ENCODE data around the gene METTL1.

The METTL1 gene

DNA sequence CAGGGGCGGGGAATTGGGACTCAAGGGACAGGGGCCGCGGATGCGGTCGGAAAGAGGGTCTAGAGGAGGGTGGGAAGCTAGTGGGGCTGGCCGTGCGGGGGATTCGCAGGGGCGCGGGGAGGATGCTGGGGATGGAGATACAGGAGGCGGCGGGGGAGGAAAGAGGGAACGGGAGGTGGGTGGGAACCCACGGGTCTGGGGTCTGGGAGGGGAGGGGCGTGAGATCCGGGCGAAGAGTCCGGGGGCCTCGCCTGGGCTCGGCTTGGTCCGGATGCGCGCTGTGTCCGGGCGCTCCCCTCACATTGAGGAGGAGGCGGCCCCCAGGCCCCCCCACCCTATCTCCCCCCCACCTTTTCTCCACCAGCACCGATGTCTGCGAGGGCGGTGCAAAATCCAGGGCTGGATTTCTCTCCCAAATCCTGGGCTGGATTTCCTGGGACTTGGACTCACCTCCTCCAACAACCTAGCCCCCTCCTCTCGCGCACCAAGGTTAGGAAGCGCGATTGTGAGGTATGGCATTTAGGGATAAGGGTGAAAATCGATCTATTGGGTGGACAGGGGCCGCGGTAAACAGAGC, 33.2 kb downstream of the METTL1 start, which contains the start of gene AGAP2:
TSS of gene AGAP2 (minus strand) at position 82 of the 577 bp plus-strand sequence. CDS start 496 bp downstream, outside the sequence.
- no peak for DNase-seq (ENCODE audit: low read depth in 4 of 4, low spot score in 1 of 4)

DNA sequence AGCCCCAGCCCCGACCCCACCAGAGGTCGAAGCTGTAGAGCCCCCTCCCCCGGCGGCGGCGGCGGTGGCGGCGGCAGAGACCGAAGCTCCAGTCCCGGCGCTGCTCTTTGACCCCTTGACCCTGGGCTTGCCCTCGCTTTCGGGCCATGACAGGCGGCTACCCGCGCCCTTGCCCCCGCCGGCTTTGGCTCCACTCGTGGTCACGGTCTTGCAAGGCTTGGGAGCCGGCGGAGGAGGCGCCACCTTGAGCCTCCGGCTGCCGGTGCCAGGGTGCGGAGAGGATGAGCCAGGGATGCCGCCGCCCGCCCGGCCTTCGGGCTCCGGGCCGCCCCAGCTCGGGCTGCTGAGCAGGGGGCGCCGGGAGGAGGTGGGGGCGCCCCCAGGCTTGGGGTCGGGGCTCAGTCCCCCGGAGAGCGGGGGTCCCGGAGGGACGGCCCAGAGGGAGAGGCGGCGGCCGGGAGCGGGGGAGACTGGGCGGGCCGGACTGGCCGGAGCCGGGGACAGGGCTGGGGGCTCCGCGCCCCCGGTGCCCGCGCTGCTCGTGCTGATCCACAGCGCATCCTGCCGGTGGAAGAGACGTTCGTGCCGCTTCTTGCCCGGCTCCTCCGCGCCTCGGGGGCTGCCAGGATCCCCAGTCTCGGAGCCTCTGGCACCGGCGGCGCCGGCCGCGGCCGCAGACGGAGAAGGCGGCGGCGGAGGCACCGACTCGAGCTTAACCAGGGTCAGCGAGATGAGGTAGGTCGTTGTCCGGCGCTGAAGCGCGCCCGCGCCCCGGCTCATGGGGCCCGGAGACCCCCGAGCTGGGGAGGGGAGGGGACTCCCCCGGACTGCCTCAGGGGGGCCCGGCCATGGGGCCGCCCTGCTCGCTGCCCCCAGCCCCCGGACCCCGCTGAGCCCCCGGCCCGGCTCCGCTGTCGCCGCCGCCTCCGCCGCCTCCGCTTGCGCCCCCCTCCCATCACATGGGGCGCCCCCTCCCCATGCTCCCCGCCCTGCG, 34.1 kb downstream of the METTL1 start:
- DNase-seq (ENCODE audit: low read depth in 4 of 4, low spot score in 1 of 4), result no peak

DNA sequence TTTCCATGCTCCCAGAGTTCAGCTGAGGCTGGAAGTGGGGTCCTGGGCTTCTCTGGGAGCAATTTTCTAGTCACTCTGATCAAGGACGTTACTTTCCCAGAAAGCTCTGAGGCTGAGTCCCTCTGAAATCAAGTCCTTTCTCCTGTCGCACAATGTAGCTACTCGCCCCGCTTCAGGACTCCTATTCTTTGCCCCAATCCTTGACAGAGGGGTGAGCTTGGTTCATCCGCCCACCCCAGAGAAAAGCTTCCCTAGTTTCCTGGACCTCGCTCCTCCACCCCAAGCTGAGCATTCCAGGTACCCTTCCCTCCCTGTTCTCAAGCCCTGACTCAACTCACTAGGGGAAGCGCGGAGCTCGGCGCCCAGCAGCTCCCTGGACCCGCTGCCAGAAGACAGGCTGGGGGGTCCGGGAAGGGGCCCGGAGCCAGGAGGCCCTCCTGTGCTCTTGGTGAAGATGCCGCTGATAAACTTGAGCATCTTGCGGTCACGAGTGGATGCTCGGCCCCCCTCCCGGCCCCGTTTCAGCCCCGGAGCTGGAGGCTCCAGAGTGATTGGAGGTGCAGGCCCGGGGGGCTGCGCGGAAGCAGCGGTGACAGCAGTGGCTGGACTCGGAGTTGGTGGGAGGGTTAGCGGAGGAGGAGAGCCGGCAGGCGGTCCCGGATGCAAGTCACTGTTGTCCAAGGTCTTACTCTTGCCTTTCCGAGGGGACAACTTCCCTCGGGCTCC, 35.0 kb downstream of the METTL1 start:
- no peak for DNase-seq (ENCODE audit: low read depth in 4 of 4, low spot score in 1 of 4)

DNA sequence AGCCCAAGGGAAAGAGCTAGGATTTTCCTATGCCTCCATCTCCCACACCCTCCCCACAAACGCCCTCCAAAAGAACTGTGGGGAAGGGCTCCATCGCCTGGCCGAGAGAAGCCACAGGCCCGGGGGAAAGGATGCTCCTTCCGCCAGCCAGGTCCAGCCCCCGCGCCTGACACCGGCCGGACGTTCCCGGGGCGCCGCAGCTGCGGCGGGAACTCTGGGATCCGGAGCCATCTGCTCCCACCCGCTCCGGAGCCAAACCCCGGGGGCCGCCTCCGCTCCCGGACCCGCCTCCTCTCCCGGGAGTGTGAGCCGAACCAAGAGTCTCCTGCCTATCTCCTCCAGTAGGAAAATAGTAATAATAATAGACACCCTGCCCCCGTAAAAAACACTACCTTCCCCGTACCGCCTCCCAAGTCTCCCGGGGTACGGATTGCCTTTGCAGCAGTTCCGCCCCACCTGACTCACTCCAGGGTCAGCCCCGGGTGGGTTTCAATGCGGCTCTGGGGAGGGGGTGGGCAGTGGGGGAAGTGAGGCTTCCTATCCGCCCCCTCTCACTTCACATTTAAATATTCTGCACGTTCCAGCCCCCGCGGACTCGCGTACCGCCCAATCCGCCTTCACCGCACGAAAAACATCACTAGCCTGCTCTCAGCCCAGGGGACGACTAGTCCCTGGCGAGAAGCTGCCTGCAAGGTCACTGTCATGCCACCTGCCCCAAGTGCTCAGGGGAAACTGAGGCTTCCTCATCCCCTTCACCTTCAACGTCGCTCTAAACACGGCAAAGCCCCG, 35.8 kb downstream of the METTL1 start:
- DNase-seq (ENCODE audit: low read depth in 4 of 4, low spot score in 1 of 4), result no peak

DNA sequence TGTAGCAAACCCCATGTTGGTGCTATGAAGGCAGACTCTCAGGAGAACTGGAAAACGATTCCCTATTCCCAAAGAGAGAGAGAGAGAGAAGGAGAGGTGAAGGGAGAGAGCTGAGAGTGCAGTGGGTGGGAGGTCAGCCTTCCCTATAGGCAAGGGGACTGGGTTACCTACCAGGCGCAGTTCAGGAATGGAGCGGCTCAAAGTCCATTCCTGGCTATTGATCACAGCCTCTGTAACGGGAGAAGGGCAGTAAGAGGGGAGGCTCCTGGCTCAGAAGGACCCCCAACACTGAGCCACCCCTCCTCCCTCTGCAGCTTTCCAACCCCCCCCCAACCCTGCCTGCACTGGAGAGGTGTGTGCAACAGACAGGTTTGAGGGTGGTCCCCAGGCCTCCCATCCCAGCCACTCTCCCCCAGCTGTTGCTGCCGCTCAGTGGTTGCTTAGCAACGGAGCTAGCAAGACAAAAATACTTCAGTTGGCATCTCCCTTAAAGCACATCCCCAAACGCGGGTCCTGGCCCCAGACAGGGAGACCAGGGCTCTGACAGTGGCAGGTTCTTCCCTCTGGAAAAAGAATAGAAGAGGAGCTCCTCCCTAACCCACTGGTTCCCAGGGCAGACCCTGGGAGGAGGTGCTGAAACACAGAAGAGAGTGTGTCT, 36.6 kb downstream of the METTL1 start:
- no peak for DNase-seq (ENCODE audit: low read depth in 4 of 4, low spot score in 1 of 4)

DNA sequence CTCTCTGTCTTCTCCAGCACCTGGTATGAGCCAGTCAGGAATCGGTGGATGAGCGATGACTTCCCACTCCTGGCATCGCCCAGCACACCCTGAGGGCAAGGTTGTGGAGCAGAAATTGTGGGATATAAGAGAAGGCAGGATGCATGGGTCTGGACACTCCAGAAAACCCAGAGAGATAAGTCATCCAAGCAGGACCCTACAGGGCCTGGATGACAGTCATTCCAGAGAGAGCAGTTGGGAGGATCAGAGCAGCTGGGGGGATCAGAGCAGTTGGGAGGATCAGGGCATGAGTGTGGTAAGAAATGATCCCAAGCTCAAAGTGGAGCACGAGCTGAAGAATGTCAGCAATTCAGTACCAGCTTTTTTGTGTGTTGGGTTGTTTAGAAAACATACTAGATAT, 37.3 kb downstream of the METTL1 start:
- no peak for DNase-seq (ENCODE audit: low read depth in 4 of 4, low spot score in 1 of 4)

DNA sequence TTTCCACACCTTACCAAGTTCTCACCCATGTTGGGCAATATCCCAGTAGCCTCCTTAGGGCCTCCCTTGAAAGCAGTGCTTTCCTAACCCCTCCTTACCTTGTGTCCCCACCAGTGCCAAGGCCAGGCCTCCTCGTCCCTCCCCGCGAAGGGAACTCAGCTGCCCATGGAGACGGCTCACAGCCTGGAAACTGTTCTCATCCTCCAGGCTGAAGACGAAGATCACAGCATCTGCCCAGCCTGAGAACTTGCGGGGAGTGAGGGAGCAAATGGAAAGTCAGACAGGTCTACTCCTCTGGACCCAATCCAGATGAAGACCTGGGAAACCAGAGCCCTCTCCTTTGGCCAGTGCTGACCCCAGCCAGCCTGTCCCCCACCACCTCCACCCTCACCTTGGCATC, 38.0 kb downstream of the METTL1 start:
- no peak for DNase-seq (ENCODE audit: low read depth in 4 of 4, low spot score in 1 of 4)

DNA sequence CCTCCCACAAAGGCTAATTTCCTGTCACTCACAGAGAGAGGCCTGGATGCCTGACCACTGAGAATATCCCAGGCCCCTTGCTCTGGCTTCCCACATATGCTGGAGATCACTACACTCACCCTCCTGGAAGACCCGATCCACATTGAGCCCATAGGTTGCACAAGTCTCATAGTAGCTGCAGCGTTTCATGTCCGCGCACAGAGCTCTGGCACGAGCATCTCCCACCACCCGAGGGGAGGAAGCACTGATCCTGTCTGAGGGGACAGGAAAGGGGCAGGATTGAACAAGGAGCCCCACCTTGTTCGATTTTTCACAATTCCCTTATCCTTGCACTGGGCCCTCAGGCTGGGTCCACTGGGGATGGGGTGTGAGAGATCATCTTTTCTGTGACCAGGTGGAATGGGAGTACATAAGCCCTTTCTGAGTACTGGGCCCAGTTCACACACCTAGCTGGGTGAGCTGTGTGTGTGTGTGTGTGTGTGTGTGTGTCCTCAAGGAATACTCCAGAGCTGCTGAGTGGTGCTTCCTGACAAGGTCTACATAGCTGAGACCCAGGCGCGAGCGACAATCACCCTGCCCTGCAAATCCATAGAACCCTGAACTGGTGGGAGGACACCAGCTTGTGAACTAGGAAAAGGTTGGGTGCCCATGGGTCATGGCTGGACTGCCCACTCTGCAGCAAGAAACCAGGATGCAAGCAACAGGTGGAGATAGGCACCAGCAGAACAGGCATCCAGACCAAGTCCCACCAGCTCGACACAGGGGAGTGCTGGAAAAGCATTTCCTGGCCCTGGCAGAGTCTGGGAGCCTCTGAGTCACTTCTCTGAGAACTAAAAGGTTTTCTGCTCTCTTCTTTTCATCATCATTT, 38.9 kb downstream of the METTL1 start:
- DNase-seq (ENCODE audit: low read depth in 4 of 4, low spot score in 1 of 4), result no peak

DNA sequence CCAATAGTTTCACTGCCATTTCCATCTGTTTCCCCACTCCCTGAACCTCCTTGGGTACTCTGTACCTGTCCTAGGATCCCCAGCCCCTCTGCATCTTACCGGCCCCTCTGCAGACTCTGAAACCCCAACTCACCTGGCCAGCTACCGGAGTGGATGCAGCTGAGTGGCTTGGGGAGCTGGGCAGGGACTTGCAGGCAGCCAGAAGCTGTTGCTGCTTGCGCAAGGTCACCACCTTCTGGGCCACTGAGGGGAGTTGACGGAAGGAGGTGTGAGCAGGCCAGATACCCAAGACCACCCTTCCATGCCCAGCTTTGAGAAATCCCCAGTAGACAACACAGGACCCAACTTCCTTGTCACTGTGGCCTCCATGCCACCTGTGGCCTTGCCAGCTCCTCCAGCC, 39.6 kb downstream of the METTL1 start:
- no peak for DNase-seq (ENCODE audit: low read depth in 4 of 4, low spot score in 1 of 4)

DNA sequence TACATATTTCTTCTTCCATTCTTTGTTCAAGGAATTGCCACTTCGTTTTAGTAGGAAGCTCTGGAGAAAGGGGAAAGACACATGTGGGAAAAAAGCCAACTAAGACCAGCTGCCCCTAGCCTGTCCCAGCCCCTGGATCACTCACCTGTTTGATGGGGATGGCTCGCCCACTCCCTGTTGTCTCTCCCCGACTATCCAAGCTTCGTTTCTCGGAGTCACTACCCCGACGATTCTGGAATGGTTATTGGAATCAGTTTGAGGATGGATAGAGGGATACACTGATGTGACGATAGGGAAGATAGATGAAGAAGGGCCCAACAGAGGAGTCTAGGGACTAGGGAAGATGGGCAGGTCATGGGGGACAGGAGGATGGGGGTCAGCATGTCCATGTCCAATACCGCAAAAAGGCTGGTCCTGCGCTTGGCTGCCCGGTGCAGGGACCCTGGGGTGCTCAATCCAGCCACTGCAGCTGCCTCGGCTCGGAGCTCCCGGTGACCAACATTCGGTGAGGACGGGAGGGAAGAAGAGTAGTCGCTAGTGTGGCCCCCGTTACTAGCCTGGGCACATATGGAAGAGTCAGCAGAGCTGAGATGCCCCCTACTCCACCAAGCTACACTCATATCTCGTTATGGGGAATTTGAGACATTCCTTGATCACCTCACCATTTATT, 40.4 kb downstream of the METTL1 start:
- no peak for DNase-seq (ENCODE audit: low read depth in 4 of 4, low spot score in 1 of 4)

DNA sequence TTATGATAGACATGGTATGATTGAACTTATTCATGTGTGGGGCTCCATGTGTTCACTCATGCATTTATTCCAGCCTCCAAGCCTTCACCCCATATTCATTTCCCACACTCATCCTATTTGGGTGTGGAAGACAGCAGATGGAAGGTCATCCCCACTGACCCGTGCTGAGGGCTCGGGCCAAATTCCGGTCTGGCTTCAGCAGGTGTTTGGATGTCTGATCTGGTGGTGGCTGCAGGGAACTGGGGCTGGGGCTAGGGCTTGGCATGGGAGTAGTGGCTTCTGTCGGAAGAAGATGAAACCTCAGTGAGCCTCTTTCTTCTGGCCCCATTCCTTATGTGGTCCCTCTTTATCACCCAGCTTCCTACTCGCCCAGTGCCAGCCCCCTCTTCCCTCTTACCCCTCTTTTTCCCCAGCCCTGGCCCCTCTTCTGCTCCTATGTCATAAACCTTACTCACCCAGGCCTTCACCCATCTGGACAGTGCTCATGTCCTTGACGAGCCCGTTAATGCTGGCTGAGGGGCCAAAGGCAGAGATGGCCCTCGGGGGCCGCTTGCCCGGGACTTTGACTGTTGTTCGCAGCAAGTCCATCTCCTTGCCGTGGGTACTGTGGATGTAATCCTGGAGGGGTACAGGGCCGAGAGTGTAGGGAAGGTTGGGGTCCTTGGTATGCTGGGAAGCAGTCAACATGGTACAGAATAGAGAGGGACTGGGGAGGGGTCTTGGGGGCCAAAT, 41.4 kb downstream of the METTL1 start:
- no peak for DNase-seq (ENCODE audit: low read depth in 4 of 4, low spot score in 1 of 4)

DNA sequence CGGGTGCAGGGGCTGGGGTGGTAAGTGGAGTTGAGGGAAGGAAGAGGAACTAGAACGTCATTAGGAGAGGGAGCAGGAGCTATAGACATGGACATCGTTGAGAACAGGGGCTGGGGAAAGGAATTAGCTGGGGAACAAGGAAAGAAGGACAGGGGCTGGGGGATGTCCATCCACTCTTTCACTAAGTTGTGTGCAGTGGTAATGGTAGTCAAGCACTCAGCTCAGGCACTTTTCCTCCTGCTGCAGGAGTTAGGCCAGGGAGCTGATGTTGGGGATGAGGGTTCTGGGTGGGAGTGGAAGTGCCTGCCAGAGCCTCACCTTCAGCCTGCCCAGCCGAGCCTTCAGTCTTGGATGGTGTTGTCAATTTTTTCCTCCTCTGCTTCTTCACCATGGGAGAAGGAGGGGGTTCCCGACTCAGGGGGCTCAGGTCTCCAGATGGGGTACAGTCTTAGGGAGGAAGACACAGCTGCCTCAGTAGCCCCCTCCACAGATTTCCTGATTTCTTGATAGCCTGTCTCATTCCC, 42.5 kb downstream of the METTL1 start:
- DNase-seq (ENCODE audit: low read depth in 4 of 4, low spot score in 1 of 4), result no peak

DNA sequence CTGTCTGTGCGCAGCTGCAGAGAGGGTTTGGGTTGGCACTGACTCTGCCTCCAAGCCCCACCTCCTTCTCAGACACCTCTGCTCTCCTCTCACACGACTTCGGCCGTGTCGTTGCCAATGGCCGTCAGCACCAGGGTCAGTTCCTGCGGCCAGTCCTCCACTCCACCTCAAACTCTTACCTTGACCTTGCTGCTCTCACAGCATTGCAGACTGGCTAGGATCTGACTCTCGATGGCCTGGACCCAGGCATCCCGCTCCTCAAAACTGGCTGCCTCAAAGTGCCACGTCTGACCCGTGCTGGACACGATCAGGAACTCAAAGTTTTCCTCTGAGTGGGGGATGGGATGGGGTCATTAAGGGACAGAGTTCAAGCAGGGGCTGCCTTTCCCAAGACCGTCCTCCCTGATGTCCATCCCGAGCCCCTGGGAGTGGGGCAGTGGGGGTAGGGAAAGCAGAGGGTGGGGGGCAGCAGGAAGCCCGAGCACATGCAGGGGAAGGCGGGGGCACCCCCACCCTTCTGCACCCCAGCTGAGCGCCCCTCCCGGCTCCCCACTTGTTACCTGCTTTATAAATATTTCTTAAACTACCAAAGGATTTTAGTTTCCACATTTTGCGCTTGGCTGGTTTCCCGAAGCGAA, 44.0 kb downstream of the METTL1 start:
- no peak for DNase-seq (ENCODE audit: low read depth in 4 of 4, low spot score in 1 of 4)

DNA sequence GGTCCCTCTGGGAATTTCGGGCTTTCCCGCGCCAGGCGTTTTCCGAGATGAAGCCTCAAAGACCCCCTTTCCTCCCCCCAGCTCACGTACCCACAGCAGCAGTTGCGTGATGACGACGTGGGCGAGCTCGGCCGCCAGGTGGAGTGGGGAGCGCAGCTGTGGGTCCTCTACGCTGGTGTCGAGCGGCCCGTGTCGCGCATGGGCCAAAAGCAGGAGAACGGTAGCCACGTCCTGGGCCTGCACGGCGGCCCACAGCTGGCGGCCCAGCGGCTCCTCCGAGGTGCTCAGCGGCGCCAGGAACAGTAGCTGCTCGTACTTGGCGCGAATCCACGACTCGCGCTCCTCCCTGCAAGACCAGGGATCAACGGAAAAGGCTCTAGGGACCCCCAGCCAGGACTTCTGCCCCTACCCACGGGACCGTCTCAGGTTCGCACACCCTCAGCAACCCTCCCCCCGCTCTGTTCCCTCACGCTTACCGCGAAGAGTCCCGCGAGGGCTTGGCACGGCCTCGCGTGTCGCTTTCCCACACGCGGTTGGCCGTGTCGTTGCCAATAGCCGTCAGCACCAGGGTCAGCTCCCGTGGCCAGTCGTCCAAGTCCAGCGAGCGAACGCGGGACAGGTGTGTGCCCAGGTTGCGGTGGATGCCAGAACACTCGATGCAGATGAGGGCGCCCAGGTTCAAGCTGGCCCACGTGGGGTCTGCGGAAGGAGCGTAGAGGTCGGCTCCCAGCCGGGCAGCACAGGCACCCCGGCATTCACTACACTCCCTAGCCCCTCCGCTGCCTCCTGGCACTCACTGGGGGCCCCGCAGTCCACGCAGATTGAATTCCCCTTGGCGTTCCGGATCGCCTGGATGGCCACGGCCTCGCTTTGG, 44.8 kb downstream of the METTL1 start:
- DNase-seq (ENCODE audit: low read depth in 4 of 4, low spot score in 1 of 4), result no peak

DNA sequence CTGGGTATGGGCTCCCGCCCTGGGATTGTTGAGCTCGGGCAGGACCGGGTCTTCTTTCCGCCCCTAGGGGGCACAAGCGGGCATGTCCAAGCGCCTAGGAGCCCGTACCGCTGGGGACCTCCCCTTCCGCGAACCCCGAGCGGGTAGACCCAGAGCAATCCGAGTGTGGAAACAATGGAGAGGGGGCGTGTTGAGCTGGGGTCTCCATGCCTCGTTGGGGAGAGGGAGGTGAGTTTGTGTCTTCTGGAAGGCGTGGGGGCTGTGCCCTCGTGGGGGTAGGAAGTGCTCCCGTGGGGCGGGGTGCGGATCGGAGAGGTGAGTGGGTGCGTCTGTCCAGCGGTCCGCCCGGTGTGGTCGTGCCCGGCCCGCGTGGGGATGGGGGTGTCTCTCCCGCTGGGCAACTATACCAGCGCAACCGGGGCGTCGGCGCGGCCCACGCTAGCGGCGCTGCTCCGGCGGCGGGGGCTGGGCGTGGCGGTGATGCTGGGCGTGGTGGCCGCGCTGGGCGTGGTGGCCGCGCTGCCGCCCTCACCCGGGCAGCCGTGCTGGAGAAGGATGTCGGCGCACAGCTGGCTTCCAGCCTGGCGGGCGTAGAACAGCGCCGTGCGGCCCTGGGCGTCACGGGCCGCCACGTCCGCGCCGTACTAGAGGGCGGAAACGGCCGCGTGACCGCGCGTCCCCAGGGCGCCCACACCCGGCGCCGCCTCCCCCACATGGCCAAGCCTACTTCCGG, 45.6 kb downstream of the METTL1 start:
- DNase-seq (ENCODE audit: low read depth in 4 of 4, low spot score in 1 of 4), result no peak

DNA sequence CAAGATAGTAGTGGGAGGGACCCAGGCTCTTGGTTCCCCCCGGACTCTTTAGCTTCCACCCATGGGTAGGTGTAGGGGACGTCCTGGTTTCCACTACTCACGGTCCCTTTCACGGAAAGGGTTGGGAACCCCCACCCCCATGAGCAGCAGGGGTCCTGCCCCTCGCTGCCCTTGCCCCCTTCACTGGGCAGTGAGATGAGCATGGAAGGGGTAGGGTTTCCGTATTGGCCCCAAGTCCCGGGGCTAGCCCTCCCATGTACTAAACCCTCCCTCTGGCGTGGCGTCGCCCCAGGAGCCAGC, 46.1 kb downstream of the METTL1 start:
- DNase-seq (ENCODE audit: low read depth in 4 of 4, low spot score in 1 of 4), result no peak
